Mucosa of descending colon (tissue), 3 donors: Measurements from ENCODE around the gene VPS13D. TPM values are rescaled to one million over a fixed set of nuclear protein-coding genes. Genes with fewer than 3 reads are reported as not detected.
"Not testable (repeated sequence)": the region's sequence is repeated elsewhere in the genome, so short reads cannot be mapped to it uniquely, and the experiment has no call there.

Experiments used
- ATAC-seq: fragments of 200-7000 bp; cut with Tn5 transposase; one replicate; pipeline ENCODE4 v1.9.1; 2020; ENCODE audit warnings: mild to moderate bottlenecking, moderate library complexity
- DNase-seq, 3 donors: peaks; one replicate each; pipeline ENCODE4 v3.0.0-alpha.2; 2020
- H3K36me3 ChIP-seq: fragments of 200-600 bp; one replicate; pipeline ENCODE4 v1.8.0; 2021; ENCODE audit warnings: low read depth, mild to moderate bottlenecking
- H3K4me1 ChIP-seq: fragments of 200-600 bp; one replicate; pipeline ENCODE4 v1.8.0; 2021; ENCODE audit warnings: low read depth, mild to moderate bottlenecking
- H3K4me3 ChIP-seq: fragments of 200-600 bp; one replicate; pipeline ENCODE4 v1.8.0; 2021; ENCODE audit warnings: mild to moderate bottlenecking
- H3K9me3 ChIP-seq: fragments of 200-600 bp; one replicate; pipeline ENCODE4 v1.8.0; 2021; ENCODE audit warnings: mild to moderate bottlenecking
- CTCF ChIP-seq: fragments of 200-600 bp; IDR thresholded peaks from one replicate; pipeline ENCODE4 v1.8.0; 2022; ENCODE audit warnings: antibody characterized with exemption, mild to moderate bottlenecking
- intact Hi-C, 2 donors: fragments of 100-400 bp; cut with DNase I in 1 of 2; cut with micrococcal nuclease in 1 of 2; formaldehyde crosslinking; loops; one replicate each; pipeline versions ENCODE4 v1.11.0 to v1.11.1; 2022; cut with DNase I, micrococcal nuclease
- total RNA-seq, 3 donors: library from RNA; stranded (reverse); fragmentation: NEBNext Ultra II Directional in 2 of 3; extraction: Animal tissue kit (Norgen Biotek cat#: 25700) in 2 of 3; gene quantifications; one replicate each; pipeline versions ENCODE4 v1.2.1 to v1.2.4, GENCODE V29; 2021 to 2023
- donor health status: DM: no; HTN: no; CAD: no; lungs with moderate emphysema.
- donor health status: DM: no; HTN: no; CAD: no.
- donor health status: DM: no; HTN: yes; CAD: no.

The VPS13D gene
- total RNA-seq, 3 donors from 2014 or later, result 70.1 to 96.6 (median 96.6) TPM

- DNase-seq (no peak), ATAC-seq (no peak)
- peaks cover 19% of the 10 kb centered on the region for H3K4me1 ChIP-seq
- intact Hi-C loops, result no loop called here
- no peak overlapping the region for H3K4me3 ChIP-seq
- H3K36me3 ChIP-seq, result no peaks in the 10 kb centered on the region
- no peak for TF ChIP-seq CTCF
- H3K9me3 ChIP-seq, result no peaks in the 10 kb centered on the region
These were observed 221.1 kb downstream of the VPS13D start for GRCh38 chr1:12450756-12451559.

- Histone ChIP-seq H3K4me1 (peaks cover 19% of the 10 kb centered on the region), H3K4me3 (no peak overlapping the region), H3K9me3 (no peaks in the 10 kb centered on the region), H3K36me3 (peaks cover 5% of the 10 kb centered on the region)
- intact Hi-C loops, result no loop called here
- ATAC-seq (no peak), DNase-seq (no peak)
- no peak for TF ChIP-seq CTCF
These were observed 221.7 kb downstream of the VPS13D start for GRCh38 chr1:12451560-12451900.

GRCh38 chr1:12452262-12452661, 222.4 kb downstream of the VPS13D start:
- DNase-seq (no peak), ATAC-seq (no peak)
- intact Hi-C loops, result no loop called here
- Histone ChIP-seq H3K36me3 (peaks cover 5% of the 10 kb centered on the region), H3K9me3 (no peaks in the 10 kb centered on the region), H3K4me1 (peaks cover 19% of the 10 kb centered on the region), H3K4me3 (no peak overlapping the region)
- TF ChIP-seq CTCF, result no peak

GRCh38 chr1:12453400-12454343, 223.8 kb downstream of the VPS13D start:
- H3K36me3 ChIP-seq, result peaks cover 5% of the 10 kb centered on the region
- DNase-seq (no peak), ATAC-seq (no peak)
- peaks cover 19% of the 10 kb centered on the region for H3K4me1 ChIP-seq
- H3K4me3 ChIP-seq, result no peak overlapping the region
- no peaks in the 10 kb centered on the region for H3K9me3 ChIP-seq
- intact Hi-C loops, result no loop called here
- TF ChIP-seq CTCF, result no peak

- ATAC-seq (no peak), DNase-seq (no peak)
- intact Hi-C loops, result no loop called here
- no peak overlapping the region for H3K4me3 ChIP-seq
- no peaks in the 10 kb centered on the region for H3K9me3 ChIP-seq
- H3K4me1 ChIP-seq, result peaks cover 19% of the 10 kb centered on the region
- no peak for TF ChIP-seq CTCF
- H3K36me3 ChIP-seq, result peaks cover 5% of the 10 kb centered on the region
These were observed 224.9 kb downstream of the VPS13D start for GRCh38 chr1:12454406-12455391.

GRCh38 chr1:12456081-12456480, 226.3 kb downstream of the VPS13D start:
- H3K36me3 ChIP-seq, intact Hi-C loops, DNase-seq, H3K4me3 ChIP-seq, H3K9me3 ChIP-seq, ATAC-seq: not testable (repeated sequence)
- peaks cover 11% of the 10 kb centered on the region for H3K4me1 ChIP-seq
